ENCODE measurements around the gene BMPR1B.

The BMPR1B gene

DNA sequence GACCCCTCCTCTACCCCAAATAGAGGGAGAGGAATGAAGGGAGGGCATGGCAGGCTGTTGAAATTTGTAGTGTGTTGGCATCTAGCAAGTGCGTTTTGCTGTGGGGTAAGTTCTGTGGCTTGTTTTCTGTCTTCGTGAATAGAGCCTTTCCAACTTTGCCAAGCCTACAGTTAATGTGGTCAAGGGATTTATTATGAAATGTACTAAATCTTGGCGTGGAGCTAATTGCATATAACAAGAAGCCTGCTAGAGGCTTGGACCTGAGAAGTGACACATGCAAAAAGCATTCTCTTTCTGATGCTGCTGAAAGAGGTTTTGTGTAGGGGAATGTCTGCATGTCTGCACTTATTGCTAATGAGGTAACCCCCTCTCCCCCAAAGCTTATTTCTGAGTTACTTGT, 132.2 kb downstream of the BMPR1B start:
- no peak overlapping the region for H3K27ac ChIP-seq (ENCODE audit: extremely low read depth, low read depth, low read length)
- ChIA-PET CTCF (interaction anchor here (0.6 kb wide), 1 partner anchor 41 kb away, joined by 5 read pairs; no protein-coding TSS in a partner anchor), POLR2A (no interaction called here)
- TF ChIP-seq, protein P1, sequence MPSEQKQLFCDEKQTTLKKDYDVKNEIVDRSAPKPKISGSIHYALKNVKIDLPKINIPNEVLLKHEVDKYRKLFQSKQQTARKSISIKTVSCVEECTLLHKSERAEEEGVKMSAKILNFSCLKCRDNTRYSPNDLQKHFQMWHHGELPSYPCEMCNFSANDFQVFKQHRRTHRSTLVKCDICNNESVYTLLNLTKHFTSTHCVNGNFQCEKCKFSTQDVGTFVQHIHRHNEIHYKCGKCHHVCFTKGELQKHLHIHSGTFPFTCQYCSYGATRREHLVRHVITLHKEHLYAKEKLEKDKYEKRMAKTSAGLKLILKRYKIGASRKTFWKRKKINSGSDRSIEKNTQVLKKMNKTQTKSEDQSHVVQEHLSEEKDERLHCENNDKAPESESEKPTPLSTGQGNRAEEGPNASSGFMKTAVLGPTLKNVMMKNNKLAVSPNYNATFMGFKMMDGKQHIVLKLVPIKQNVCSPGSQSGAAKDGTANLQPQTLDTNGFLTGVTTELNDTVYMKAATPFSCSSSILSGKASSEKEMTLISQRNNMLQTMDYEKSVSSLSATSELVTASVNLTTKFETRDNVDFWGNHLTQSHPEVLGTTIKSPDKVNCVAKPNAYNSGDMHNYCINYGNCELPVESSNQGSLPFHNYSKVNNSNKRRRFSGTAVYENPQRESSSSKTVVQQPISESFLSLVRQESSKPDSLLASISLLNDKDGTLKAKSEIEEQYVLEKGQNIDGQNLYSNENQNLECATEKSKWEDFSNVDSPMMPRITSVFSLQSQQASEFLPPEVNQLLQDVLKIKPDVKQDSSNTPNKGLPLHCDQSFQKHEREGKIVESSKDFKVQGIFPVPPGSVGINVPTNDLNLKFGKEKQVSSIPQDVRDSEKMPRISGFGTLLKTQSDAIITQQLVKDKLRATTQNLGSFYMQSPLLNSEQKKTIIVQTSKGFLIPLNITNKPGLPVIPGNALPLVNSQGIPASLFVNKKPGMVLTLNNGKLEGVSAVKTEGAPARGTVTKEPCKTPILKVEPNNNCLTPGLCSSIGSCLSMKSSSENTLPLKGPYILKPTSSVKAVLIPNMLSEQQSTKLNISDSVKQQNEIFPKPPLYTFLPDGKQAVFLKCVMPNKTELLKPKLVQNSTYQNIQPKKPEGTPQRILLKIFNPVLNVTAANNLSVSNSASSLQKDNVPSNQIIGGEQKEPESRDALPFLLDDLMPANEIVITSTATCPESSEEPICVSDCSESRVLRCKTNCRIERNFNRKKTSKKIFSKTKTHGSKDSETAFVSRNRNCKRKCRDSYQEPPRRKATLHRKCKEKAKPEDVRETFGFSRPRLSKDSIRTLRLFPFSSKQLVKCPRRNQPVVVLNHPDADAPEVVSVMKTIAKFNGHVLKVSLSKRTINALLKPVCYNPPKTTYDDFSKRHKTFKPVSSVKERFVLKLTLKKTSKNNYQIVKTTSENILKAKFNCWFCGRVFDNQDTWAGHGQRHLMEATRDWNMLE (tag by site-specific recombination; conservative IDR thresholded peaks at IDR 0.05; ENCODE audit: low read depth), result no peak
- TF ChIP-seq PRDM1 (tag by site-specific recombination; IDR thresholded peaks at IDR 0.05), result no peak
- no peak for TF ChIP-seq ZBTB1 (tag by site-specific recombination; IDR thresholded peaks at IDR 0.05)
- no peak for TF ChIP-seq ZNF404 (tag by site-specific recombination; IDR thresholded peaks at IDR 0.05)
- no peak for TF ChIP-seq ZNF701 (tag by site-specific recombination; IDR thresholded peaks at IDR 0.05)
- TF ChIP-seq, protein P2, sequence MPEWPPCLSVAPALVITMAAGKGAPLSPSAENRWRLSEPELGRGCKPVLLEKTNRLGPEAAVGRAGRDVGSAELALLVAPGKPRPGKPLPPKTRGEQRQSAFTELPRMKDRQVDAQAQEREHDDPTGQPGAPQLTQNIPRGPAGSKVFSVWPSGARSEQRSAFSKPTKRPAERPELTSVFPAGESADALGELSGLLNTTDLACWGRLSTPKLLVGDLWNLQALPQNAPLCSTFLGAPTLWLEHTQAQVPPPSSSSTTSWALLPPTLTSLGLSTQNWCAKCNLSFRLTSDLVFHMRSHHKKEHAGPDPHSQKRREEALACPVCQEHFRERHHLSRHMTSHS (tag by site-specific recombination; IDR thresholded peaks at IDR 0.05), result no peak
- TF ChIP-seq REPIN1 (tag by site-specific recombination; IDR thresholded peaks at IDR 0.05; ENCODE audit: low read depth), result no peak
- TF ChIP-seq, protein P3, sequence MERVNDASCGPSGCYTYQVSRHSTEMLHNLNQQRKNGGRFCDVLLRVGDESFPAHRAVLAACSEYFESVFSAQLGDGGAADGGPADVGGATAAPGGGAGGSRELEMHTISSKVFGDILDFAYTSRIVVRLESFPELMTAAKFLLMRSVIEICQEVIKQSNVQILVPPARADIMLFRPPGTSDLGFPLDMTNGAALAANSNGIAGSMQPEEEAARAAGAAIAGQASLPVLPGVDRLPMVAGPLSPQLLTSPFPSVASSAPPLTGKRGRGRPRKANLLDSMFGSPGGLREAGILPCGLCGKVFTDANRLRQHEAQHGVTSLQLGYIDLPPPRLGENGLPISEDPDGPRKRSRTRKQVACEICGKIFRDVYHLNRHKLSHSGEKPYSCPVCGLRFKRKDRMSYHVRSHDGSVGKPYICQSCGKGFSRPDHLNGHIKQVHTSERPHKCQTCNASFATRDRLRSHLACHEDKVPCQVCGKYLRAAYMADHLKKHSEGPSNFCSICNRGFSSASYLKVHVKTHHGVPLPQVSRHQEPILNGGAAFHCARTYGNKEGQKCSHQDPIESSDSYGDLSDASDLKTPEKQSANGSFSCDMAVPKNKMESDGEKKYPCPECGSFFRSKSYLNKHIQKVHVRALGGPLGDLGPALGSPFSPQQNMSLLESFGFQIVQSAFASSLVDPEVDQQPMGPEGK (tag by site-specific recombination; IDR thresholded peaks at IDR 0.05), result no peak
- no peak for TF ChIP-seq ZNF157 (tag by site-specific recombination; IDR thresholded peaks at IDR 0.05)
- TF ChIP-seq BCL11A (tag by site-specific recombination; IDR thresholded peaks at IDR 0.05; ENCODE audit: low read depth), result no peak
- TF ChIP-seq ZNF76 (tag by site-specific recombination; IDR thresholded peaks at IDR 0.05; ENCODE audit: borderline replicate concordance, low read depth), result no peak
- no peak for TF ChIP-seq ZNF626 (tag by site-specific recombination; IDR thresholded peaks at IDR 0.05)
- TF ChIP-seq, protein P4, sequence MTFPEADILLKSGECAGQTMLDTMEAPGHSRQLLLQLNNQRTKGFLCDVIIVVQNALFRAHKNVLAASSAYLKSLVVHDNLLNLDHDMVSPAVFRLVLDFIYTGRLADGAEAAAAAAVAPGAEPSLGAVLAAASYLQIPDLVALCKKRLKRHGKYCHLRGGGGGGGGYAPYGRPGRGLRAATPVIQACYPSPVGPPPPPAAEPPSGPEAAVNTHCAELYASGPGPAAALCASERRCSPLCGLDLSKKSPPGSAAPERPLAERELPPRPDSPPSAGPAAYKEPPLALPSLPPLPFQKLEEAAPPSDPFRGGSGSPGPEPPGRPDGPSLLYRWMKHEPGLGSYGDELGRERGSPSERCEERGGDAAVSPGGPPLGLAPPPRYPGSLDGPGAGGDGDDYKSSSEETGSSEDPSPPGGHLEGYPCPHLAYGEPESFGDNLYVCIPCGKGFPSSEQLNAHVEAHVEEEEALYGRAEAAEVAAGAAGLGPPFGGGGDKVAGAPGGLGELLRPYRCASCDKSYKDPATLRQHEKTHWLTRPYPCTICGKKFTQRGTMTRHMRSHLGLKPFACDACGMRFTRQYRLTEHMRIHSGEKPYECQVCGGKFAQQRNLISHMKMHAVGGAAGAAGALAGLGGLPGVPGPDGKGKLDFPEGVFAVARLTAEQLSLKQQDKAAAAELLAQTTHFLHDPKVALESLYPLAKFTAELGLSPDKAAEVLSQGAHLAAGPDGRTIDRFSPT (tag by site-specific recombination; IDR thresholded peaks at IDR 0.05), result no peak
- TF ChIP-seq ZBTB17 (tag by site-specific recombination; IDR thresholded peaks at IDR 0.05), result no peak
- H3K9me3 ChIP-seq (ENCODE audit: control insufficient read depth, insufficient read depth, low read depth, low read length), result no peaks in the 10 kb centered on the region
- no peak overlapping the region for H3K4me3 ChIP-seq (ENCODE audit: low read depth, low read length)
- no peaks in the 10 kb centered on the region for H3K36me3 ChIP-seq (ENCODE audit: control insufficient read depth in 2 of 2, insufficient read depth in 1 of 2, low read length in 2 of 2)
- H3K4me1 ChIP-seq (ENCODE audit: control insufficient read depth, insufficient read depth, low read length), result peaks cover 6% of the 10 kb centered on the region; the same call in 1 of the 2 replicates

DNA sequence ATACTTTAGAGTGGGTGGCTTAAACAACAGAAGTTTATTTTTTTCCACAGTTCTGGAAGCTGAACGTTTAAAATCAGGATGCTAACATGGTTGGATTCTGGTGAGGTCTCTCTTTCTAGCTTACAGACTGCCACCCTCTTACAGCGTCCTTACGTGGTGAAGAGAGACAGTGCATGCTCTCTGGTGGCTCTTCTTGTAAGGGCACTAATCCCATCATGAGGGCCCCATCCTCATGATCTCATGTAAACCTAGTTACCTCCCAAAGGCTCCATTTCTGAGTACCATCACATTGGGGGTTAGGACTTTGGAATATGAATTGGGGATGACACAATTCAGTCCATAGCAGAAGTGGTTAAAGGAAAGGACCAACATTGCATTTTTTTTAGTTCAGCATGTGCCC, 132.8 kb downstream of the BMPR1B start:
- Histone ChIP-seq H3K9me3 (ENCODE audit: control insufficient read depth, insufficient read depth, low read depth, low read length) (no peaks in the 10 kb centered on the region), H3K36me3 (ENCODE audit: control insufficient read depth in 2 of 2, insufficient read depth in 1 of 2, low read length in 2 of 2) (no peaks in the 10 kb centered on the region), H3K27ac (ENCODE audit: extremely low read depth, low read depth, low read length) (no peak overlapping the region), H3K4me3 (ENCODE audit: low read depth, low read length) (no peak overlapping the region), H3K4me1 (ENCODE audit: control insufficient read depth, insufficient read depth, low read length) (peaks cover 6% of the 10 kb centered on the region; the same call in 1 of the 2 replicates)
- CTCF ChIA-PET, result interaction anchor here (0.6 kb wide), 1 partner anchor 40 kb away, joined by 5 read pairs; no protein-coding TSS in a partner anchor
- POLR2A ChIA-PET, result no interaction called here
- no peak for TF ChIP-seq HOXC10 (CRISPR knock-in tag; IDR thresholded peaks at IDR 0.05)
- TF ChIP-seq MZF1 (tag by site-specific recombination; IDR thresholded peaks at IDR 0.05; ENCODE audit: borderline replicate concordance), result no peak
- no peak for TF ChIP-seq ZNF302 (tag by site-specific recombination; IDR thresholded peaks at IDR 0.05; ENCODE audit: low read depth)
- no peak for TF ChIP-seq GLI2 (tag by site-specific recombination; IDR thresholded peaks at IDR 0.05; ENCODE audit: borderline replicate concordance, low read depth)
- no peak for TF ChIP-seq YY1 (tag by site-specific recombination; IDR thresholded peaks at IDR 0.05)
- TF ChIP-seq, protein P5, sequence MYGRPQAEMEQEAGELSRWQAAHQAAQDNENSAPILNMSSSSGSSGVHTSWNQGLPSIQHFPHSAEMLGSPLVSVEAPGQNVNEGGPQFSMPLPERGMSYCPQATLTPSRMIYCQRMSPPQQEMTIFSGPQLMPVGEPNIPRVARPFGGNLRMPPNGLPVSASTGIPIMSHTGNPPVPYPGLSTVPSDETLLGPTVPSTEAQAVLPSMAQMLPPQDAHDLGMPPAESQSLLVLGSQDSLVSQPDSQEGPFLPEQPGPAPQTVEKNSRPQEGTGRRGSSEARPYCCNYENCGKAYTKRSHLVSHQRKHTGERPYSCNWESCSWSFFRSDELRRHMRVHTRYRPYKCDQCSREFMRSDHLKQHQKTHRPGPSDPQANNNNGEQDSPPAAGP (tag by site-specific recombination; IDR thresholded peaks at IDR 0.05), result no peak
- no peak for TF ChIP-seq ZBTB20 (tag by site-specific recombination; IDR thresholded peaks at IDR 0.05)
- TF ChIP-seq REPIN1 (tag by site-specific recombination; IDR thresholded peaks at IDR 0.05; ENCODE audit: low read depth), result no peak
- no peak for TF ChIP-seq SCRT1 (tag by site-specific recombination; IDR thresholded peaks at IDR 0.05; ENCODE audit: borderline replicate concordance)
- TF ChIP-seq MEIS1 (CRISPR knock-in tag; IDR thresholded peaks at IDR 0.05; ENCODE audit: borderline replicate concordance), result no peak
- TF ChIP-seq ZNF514 (tag by site-specific recombination; IDR thresholded peaks at IDR 0.05), result no peak
- no peak for TF ChIP-seq ZNF707 (tag by site-specific recombination; IDR thresholded peaks at IDR 0.05)

Data from HEK293 (cell line).